ENCODE measurements around the gene RIC3.

DNA sequence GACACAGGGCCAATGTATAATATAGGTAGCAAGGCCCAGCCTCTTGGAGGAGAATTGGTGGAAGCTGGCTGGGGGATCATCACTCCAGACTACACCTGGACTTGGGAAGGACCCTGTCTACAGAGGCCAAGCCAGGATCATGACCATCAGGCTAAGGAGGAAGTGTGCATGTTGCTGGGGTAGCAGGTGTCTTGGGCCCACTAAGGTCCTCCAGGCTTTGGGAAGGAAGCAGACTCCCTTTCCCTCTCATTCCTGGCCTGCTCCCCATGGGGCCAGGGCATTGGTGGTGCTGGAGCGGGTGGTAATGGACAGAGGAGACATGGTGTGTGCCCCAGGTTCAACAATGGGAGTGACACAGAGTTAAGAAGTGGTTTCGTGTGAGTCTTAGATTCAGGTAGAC lies 103.8 kb downstream of the RIC3 start:
- TF ChIP-seq CTCF (conservative IDR thresholded peaks at IDR 0.05 in 1 of 2, IDR thresholded peaks at IDR 0.05 in 1 of 2; ENCODE audit: extremely low read depth in 1 of 2, insufficient read depth in 1 of 2, low read depth in 1 of 2, low read length in 2 of 2) (no peak), EZH2 (IDR thresholded peaks at IDR 0.05; ENCODE audit: borderline replicate concordance, low read length) (no peak)

Data from mammary epithelial cell (primary cell).